ENCODE results near the gene TNS4.

GRCh38 chr17:40550608-40551007 is 49.2 kb upstream of the TNS4 start:
- TF ChIP-seq POLR2A (IDR thresholded peaks at IDR 0.05) (no peak), CTCF (IDR thresholded peaks at IDR 0.05) (no peak)

All from esophagus squamous epithelium (tissue), 4 donors.